GM21423 (cell line): Measurements from ENCODE around the gene ZNF366.
A peak's percentile ranks its signal among the peaks of the same experiment; 100 is the strongest.

Source experiments
- ATAC-seq: cut with Tn5 transposase; IDR thresholded peaks from one replicate; pipeline ENCODE4 v1.9.1; 2021; ENCODE audit warnings: mild to moderate bottlenecking, moderate library complexity; ENCODE audit not compliant: unreplicated experiment

ZNF366 gene

DNA sequence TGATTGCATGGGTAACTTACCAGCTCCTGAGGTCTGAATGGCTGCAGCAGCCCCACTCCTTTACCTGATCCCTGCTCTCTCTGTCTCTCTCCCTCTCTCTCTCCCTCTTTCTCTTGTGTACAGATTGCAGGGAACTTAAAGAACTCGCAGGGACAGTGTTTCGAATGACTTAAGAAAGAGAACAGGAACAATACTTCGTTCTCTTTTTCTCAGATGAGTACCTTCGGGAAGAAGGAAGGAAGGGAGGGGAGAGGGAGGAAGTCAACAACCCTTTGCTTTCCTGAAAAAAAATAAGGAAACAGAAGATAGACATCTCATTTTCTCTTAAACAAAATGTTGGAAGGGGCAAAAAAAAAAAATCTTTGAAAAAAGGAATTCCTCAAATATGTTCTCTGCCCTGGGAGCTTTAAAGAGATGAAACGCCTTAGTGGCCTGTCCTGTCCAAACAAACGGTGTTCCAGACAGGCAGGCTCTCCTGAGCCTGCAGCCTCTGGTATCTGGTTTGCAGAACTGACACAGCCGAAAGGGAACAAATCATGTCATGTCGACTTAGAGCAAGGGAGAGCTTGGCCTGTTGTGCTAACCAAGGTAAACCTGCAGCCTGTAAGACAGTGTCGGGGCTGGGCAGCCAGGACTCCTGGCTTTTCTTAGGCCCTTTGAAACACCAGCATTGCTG lies at the start of gene ZNF366:
Gene ZNF366, minus strand, starts transcription at position 180 of the 676 bp plus-strand sequence. CDS start 45,914 bp downstream, outside the sequence.
- no peak for ATAC-seq

GRCh38 chr5:72556351-72557166 lies 49.3 kb upstream of the ZNF366 start:
- peak; percentile 88 for ATAC-seq

GRCh38 chr5:72555871-72556270 lies 48.7 kb upstream of the ZNF366 start:
- ATAC-seq = no peak

- no peak for ATAC-seq
These were observed 47.7 kb upstream of the ZNF366 start for GRCh38 chr5:72554897-72555296.

DNA sequence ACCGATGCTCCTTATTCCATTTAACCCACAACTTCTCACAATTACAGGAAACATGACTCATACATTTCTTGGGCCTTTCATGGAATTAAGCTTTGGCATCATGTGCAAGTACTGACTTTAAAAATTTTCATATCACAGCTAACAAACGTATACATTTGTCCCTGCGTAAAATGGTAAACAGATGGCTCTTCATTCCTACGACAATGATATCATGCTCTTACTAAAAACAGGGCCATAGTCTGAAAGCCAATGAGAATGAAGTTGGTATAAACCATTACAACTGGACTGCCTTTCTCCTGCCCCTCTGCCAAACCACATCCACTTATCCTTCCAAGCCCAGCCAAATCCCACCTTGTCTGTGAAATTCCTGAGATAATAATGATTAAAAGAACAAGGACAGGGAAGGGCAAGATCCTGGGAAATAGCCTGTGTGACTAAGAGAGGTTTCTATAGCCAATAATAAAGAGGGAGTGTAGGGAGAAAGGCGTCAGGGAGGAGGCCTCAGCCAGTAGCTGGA lies 44.9 kb upstream of the ZNF366 start:
- ATAC-seq = no peak

DNA sequence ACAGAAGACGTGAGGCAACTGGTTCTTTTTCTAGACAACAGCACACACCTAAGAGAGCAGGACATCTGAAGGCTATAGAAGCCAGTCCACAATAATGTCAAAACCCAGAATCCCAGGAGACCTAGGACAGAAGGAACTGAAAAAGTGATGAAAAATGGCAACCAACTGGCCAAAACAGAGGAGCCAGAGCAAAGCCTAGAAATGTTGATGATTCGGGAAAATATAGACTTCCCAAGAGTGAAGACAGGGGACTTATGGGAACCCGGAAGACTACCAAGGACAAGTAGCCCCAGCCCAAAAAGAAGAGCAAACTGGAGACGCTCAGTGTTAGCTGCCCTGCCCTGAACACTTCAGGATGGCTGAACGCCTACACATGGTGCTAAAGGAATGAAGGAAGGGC lies 43.4 kb upstream of the ZNF366 start:
- no peak for ATAC-seq

- no peak for ATAC-seq
These were observed 36.6 kb upstream of the ZNF366 start for GRCh38 chr5:72543811-72544210.

- no peak for ATAC-seq
These were observed 36.2 kb upstream of the ZNF366 start for GRCh38 chr5:72543365-72543764.

- ATAC-seq = no peak
These were observed 35.5 kb upstream of the ZNF366 start for GRCh38 chr5:72542695-72543094.

DNA sequence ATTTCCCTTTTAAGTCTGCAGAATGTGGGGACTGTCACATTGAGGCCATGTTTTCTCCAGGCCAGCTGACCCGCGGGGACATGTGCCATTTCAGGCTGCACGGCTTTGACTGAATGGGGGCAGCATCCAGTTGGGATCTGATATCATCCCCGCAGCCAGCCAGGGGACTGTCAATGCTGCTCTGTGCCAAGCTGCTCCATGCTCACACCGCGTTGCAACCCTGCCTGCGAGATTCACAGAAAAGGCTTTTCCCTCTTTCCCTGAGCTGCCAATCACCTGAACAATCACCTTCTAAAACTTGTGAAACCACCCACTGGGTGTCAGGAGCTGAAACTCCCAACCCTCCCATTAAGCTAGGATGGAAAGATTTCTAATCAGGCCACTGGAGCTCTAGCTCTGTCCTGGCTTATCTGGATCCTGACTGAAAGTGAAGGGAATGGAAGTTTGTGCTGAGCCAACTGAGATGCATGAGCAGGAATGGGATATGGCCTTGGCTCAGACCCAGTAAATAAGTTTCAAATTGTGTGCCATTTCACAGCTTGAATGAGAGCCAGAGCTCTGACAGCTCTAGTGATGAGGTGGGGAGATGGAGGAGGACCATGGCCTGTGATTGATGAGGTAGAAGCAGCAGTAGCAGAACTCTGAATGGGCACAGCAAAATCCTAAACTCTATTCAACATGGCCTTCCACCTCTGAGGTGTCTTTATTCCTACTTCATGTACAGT lies 34.5 kb upstream of the ZNF366 start:
- no peak for ATAC-seq

- no peak for ATAC-seq
These were observed 33.7 kb upstream of the ZNF366 start for GRCh38 chr5:72540759-72541438.

GRCh38 chr5:72539726-72540125 lies 32.5 kb upstream of the ZNF366 start:
- no peak for ATAC-seq

- ATAC-seq = no peak
These were observed 31.8 kb upstream of the ZNF366 start for GRCh38 chr5:72539038-72539437.

GRCh38 chr5:72537166-72537565 lies 30.0 kb upstream of the ZNF366 start:
- no peak for ATAC-seq

DNA sequence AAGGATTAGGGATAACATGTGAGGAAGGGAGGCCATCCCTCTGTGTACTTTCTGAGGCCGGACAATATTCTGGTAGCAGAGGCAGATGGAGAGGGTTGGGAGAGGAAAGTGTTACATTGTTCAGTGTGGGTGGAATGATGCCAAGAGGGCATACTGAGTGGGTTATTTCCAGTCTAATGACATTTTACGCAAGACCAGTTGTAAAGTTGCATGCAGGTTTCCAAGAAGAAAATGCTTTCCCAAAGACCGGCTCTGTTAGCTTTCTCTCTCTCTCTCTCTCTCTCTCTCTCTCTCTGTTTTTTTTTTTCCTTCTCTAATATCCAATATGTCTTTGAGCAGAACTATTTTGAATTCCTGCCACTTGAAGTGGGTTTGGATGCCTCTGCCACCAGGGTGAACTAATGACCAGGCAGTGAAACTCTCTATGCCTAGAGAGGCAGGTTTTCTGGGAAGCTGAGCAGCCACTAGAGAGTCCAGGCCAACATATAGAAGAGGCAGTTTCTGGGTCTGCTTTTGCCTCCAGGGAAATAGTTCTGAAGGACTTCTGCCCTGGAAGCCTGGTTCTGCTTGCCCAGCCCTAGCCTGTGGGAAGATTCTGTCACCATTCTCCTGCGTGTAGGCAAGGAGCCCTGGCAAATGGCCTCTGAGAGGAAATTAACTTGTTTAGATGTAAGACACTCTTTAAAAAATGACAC lies 24.4 kb upstream of the ZNF366 start:
- no peak for ATAC-seq

- ATAC-seq = no peak
These were observed 23.0 kb upstream of the ZNF366 start for GRCh38 chr5:72530196-72530595.

DNA sequence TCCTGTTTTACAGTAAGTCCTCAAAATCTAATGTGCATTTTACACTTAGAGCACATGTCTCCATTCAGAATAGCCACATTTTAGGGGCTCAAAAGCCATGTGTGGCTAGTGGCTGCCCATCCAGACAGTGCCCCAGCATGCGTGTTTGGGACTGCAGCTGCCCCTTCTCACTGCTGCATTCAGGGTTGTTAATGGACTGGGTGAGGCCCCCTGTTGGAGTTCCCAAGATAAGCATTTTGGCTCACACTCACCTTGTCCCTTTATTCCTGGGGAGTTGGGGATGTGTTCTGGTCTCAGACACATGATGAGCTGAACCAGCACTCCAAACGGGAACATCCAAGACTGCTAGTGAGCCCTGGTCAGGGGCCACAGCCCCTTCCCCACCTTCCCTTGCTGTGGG lies 22.2 kb upstream of the ZNF366 start:
- no peak for ATAC-seq

DNA sequence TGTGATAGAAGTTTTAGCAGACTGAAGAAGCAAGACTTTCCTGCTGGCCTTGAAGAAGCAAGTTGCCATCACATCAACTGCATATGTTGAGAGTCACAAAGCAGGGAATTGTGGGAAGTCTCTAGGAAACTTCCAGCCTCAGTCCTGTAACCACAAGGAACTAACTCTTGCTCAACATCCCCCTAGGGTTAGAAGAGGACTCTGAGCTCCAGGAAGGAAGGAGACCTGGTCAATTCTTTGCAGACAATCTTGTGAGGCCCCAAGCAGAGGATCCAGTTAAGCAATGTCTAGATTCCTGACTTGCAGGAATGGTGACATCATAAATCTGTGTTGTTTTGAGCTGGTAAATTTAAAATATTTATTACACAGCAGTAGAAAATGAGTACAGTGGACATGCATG lies 18.6 kb upstream of the ZNF366 start:
- ATAC-seq = no peak

GRCh38 chr5:72523960-72524582 lies 16.9 kb upstream of the ZNF366 start:
- no peak for ATAC-seq

GRCh38 chr5:72522607-72523006 lies 15.4 kb upstream of the ZNF366 start:
- no peak for ATAC-seq
